Tibial nerve (tissue), 4 donors: ENCODE data around the gene ZBTB20.

ENCODE experiments used
- EP300 ChIP-seq, 2 donors: sonication (generic); formaldehyde crosslinking; IDR thresholded peaks; one replicate each; pipeline ENCODE4 v1.6.1; 2017; ENCODE audit warnings: antibody characterized with exemption in 2 of 2, mild to moderate bottlenecking in 1 of 2
- POLR2A ChIP-seq, 2 donors: fragments of 450-650 bp; IDR thresholded peaks; one replicate each; pipeline ENCODE4 v1.6.1; 2017; ENCODE audit warnings: antibody characterized with exemption in 2 of 2, mild to moderate bottlenecking in 2 of 2, moderate library complexity in 2 of 2
- TF ChIP-seq, protein P1 (sequence below), 5 experiments: fragments of 200-600 bp in 3 of 5; fragments of 450-650 bp in 2 of 5; sonication (generic) in 3 of 5; IDR thresholded peaks; one replicate each; pipeline ENCODE4 v1.5.1; 2016 to 2019; ENCODE audit warnings: antibody characterized with exemption in 5 of 5, mild to moderate bottlenecking in 3 of 5, moderate library complexity in 2 of 5

DNA sequence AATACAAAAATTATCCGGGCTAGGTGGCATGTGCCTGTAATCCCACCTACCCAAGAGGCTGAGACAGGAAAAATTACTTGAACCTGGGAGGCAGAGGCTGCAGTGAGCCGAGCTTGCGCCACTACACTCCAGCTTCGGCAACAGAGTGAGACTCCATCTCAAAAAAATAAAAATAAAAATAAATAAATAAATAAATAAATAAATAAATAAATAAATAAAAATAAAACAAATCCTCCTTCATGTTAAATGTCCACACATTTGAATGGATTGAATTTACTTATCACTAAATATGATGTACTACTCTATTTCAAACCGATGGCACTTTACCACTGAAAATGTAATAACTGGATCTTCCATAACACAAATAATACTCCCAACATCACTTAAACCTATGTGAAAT lies 36.3 kb downstream of the ZBTB20 start:
- TF ChIP-seq, protein P1, sequence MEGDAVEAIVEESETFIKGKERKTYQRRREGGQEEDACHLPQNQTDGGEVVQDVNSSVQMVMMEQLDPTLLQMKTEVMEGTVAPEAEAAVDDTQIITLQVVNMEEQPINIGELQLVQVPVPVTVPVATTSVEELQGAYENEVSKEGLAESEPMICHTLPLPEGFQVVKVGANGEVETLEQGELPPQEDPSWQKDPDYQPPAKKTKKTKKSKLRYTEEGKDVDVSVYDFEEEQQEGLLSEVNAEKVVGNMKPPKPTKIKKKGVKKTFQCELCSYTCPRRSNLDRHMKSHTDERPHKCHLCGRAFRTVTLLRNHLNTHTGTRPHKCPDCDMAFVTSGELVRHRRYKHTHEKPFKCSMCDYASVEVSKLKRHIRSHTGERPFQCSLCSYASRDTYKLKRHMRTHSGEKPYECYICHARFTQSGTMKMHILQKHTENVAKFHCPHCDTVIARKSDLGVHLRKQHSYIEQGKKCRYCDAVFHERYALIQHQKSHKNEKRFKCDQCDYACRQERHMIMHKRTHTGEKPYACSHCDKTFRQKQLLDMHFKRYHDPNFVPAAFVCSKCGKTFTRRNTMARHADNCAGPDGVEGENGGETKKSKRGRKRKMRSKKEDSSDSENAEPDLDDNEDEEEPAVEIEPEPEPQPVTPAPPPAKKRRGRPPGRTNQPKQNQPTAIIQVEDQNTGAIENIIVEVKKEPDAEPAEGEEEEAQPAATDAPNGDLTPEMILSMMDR (IDR thresholded peaks at IDR 0.05) = no peak
- no peak for TF ChIP-seq POLR2A (IDR thresholded peaks at IDR 0.05)
- TF ChIP-seq EP300 (IDR thresholded peaks at IDR 0.05) = no peak
